Right lobe of liver (tissue), 4 donors: ENCODE measurements around the gene MYL2.

Source experiments
- POLR2A ChIP-seq: fragments of 450-650 bp; IDR thresholded peaks from one replicate; pipeline ENCODE4 v1.6.1; 2017; ENCODE audit warnings: antibody characterized with exemption, mild to moderate bottlenecking
- TF ChIP-seq, protein P1 (sequence below), 4 donors: fragments of 200-600 bp in 3 of 4; fragments of 450-650 bp in 1 of 4; IDR thresholded peaks; one replicate each; pipeline versions ENCODE4 v1.5.1 to v1.8.0; 2016 to 2022; ENCODE audit warnings: antibody characterized with exemption in 4 of 4, mild to moderate bottlenecking in 2 of 4
- donor health status: DM: no; HTN: no; CAD: no.
- donor health status: DM: no; HTN: no; CAD: no.
- donor health status: DM: no; HTN: yes; CAD: no.

DNA sequence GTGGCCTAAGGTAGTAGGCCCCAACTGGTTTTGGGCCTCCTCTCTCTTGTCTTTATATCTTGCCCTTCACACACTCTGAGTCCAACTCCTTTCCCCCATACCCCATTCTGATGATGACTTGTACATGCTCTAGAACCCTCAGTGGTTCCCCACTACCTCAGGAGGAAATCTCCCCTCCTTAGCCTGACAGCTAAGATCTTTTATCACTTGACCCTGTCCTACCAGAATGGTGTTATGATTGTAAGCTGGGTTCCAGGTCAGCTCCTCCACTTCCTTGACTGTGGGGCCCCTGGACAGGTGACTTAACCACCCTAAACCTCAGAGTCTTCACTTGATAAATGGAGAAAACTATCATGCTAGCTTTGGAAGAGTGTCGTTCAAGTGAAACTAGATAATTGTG, 9.4 kb upstream of the MYL2 start:
- TF ChIP-seq POLR2A: no peak
- TF ChIP-seq, protein P1, sequence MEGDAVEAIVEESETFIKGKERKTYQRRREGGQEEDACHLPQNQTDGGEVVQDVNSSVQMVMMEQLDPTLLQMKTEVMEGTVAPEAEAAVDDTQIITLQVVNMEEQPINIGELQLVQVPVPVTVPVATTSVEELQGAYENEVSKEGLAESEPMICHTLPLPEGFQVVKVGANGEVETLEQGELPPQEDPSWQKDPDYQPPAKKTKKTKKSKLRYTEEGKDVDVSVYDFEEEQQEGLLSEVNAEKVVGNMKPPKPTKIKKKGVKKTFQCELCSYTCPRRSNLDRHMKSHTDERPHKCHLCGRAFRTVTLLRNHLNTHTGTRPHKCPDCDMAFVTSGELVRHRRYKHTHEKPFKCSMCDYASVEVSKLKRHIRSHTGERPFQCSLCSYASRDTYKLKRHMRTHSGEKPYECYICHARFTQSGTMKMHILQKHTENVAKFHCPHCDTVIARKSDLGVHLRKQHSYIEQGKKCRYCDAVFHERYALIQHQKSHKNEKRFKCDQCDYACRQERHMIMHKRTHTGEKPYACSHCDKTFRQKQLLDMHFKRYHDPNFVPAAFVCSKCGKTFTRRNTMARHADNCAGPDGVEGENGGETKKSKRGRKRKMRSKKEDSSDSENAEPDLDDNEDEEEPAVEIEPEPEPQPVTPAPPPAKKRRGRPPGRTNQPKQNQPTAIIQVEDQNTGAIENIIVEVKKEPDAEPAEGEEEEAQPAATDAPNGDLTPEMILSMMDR (IDR thresholded peaks at IDR 0.05): no peak
